ACC112 (cell line): ENCODE results near the gene CELA1.
A peak's percentile ranks its signal among the peaks of the same experiment; 100 is the strongest.
"Not testable (repeated sequence)": the region's sequence is repeated elsewhere in the genome, so short reads cannot be mapped to it uniquely, and the experiment has no call there.

Experiments used
- H2AFZ ChIP-seq: fragments of 200-600 bp; sonication (generic); one replicate; pipeline ENCODE4 v1.6.0; 2017; ENCODE audit warnings: antibody characterized with exemption, low read length; ENCODE audit not compliant: unreplicated experiment
- H3K27ac ChIP-seq: fragments of 200-600 bp; sonication (generic); 2 replicates; pipeline ENCODE4 v1.5.1; 2014; ENCODE audit warnings: low read depth, mild to moderate bottlenecking, antibody characterized with exemption, low read length, moderate library complexity
- H3K27me3 ChIP-seq: fragments of 200-600 bp; sonication (generic); 2 replicates; pipeline ENCODE4 v1.6.1; 2014; ENCODE audit warnings: mild to moderate bottlenecking, antibody characterized with exemption, low read length, moderate library complexity, mixed read lengths; ENCODE audit not compliant: insufficient read depth
- H3K36me3 ChIP-seq: fragments of 200-600 bp; sonication (generic); 2 replicates; pipeline ENCODE4 v1.6.1; 2016; ENCODE audit warnings: mild to moderate bottlenecking, antibody characterized with exemption, low read length, moderate library complexity, mixed read lengths; ENCODE audit not compliant: insufficient read depth
- H3K4me1 ChIP-seq: fragments of 200-600 bp; sonication (generic); one replicate; pipeline ENCODE4 v1.6.1; 2016; ENCODE audit warnings: low read length, mixed read lengths; ENCODE audit not compliant: insufficient read depth, unreplicated experiment, control insufficient read depth
- H3K4me3 ChIP-seq: fragments of 200-600 bp; sonication (generic); 2 replicates; pipeline ENCODE4 v1.5.1; 2014; ENCODE audit warnings: mild to moderate bottlenecking, low read depth, low read length
- H3K79me2 ChIP-seq: fragments of 200-600 bp; sonication (generic); one replicate; pipeline ENCODE4 v1.6.0; 2016; ENCODE audit warnings: low read length; ENCODE audit not compliant: control insufficient read depth, unreplicated experiment, insufficient read depth

The CELA1 gene

GRCh38 chr12:51342416-51342815 lies 4.1 kb downstream of the CELA1 start:
- Histone ChIP-seq H3K4me3 (no peak overlapping the region), H2AFZ (no peak overlapping the region), H3K27ac (no peak overlapping the region), H3K27me3 (no peaks in the 10 kb centered on the region), H3K4me1 (peaks cover 11% of the 10 kb centered on the region), H3K36me3 (no peaks in the 10 kb centered on the region), H3K79me2 (no peaks in the 10 kb centered on the region)

- Histone ChIP-seq H3K36me3 (no peaks in the 10 kb centered on the region), H3K79me2 (no peaks in the 10 kb centered on the region), H3K27ac (no peak overlapping the region), H3K27me3 (no peaks in the 10 kb centered on the region), H3K4me1 (peaks cover 11% of the 10 kb centered on the region), H2AFZ (peak overlapping the region; percentile 85), H3K4me3 (peak overlapping the region; percentile 62)
Measured at GRCh38 chr12:51341251-51342007, 5.0 kb downstream of the CELA1 start.

GRCh38 chr12:51339750-51340149 lies 6.7 kb downstream of the CELA1 start:
- H2AFZ ChIP-seq: no peak overlapping the region
- no peaks in the 10 kb centered on the region for H3K36me3 ChIP-seq
- no peaks in the 10 kb centered on the region for H3K79me2 ChIP-seq
- no peak overlapping the region for H3K27ac ChIP-seq
- H3K4me3 ChIP-seq: no peak overlapping the region
- H3K4me1 ChIP-seq: no peaks in the 10 kb centered on the region
- H3K27me3 ChIP-seq: no peaks in the 10 kb centered on the region

- H3K36me3 ChIP-seq, H2AFZ ChIP-seq, H3K4me3 ChIP-seq, H3K79me2 ChIP-seq, H3K27me3 ChIP-seq, H3K27ac ChIP-seq, H3K4me1 ChIP-seq: not testable (repeated sequence)
Measured at GRCh38 chr12:51337336-51337735, 9.1 kb downstream of the CELA1 start.

- H2AFZ ChIP-seq: no peak overlapping the region
Measured at GRCh38 chr12:51335931-51336330, 10.5 kb downstream of the CELA1 start.

GRCh38 chr12:51334764-51335163 lies 11.7 kb downstream of the CELA1 start:
- Histone ChIP-seq H3K4me1 (no peaks in the 10 kb centered on the region), H3K4me3 (no peak overlapping the region), H3K79me2 (no peaks in the 10 kb centered on the region), H2AFZ (no peak overlapping the region), H3K27ac (no peak overlapping the region), H3K27me3 (no peaks in the 10 kb centered on the region), H3K36me3 (no peaks in the 10 kb centered on the region)

More at GRCh38 chr12:51335931-51336330, 10.5 kb downstream of the CELA1 start:
- Histone ChIP-seq H3K4me3 (no peak overlapping the region), H3K27me3 (no peaks in the 10 kb centered on the region), H3K27ac (no peak overlapping the region), H3K4me1 (no peaks in the 10 kb centered on the region), H3K79me2 (no peaks in the 10 kb centered on the region), H3K36me3 (no peaks in the 10 kb centered on the region)

- no peaks in the 10 kb centered on the region for H3K79me2 ChIP-seq
Measured at GRCh38 chr12:51333536-51333935, 12.9 kb downstream of the CELA1 start.

GRCh38 chr12:51330186-51330585 lies 16.3 kb downstream of the CELA1 start:
- no peaks in the 10 kb centered on the region for H3K36me3 ChIP-seq
- peaks cover 16% of the 10 kb centered on the region for H3K4me1 ChIP-seq
- no peak overlapping the region for H3K27ac ChIP-seq
- H3K4me3 ChIP-seq: no peak overlapping the region
- no peaks in the 10 kb centered on the region for H3K79me2 ChIP-seq
- H2AFZ ChIP-seq: no peak overlapping the region
- H3K27me3 ChIP-seq: no peaks in the 10 kb centered on the region

More at GRCh38 chr12:51333536-51333935, 12.9 kb downstream of the CELA1 start:
- Histone ChIP-seq H3K27me3 (no peaks in the 10 kb centered on the region), H3K4me1 (no peaks in the 10 kb centered on the region), H3K4me3 (no peak overlapping the region), H3K27ac (no peak overlapping the region), H2AFZ (no peak overlapping the region), H3K36me3 (no peaks in the 10 kb centered on the region)

- H2AFZ ChIP-seq: no peak overlapping the region
- peaks cover 16% of the 10 kb centered on the region for H3K4me1 ChIP-seq
- no peak overlapping the region for H3K27ac ChIP-seq
- no peaks in the 10 kb centered on the region for H3K36me3 ChIP-seq
- H3K79me2 ChIP-seq: no peaks in the 10 kb centered on the region
- no peaks in the 10 kb centered on the region for H3K27me3 ChIP-seq
- no peak overlapping the region for H3K4me3 ChIP-seq
Measured at GRCh38 chr12:51329742-51330141, 16.7 kb downstream of the CELA1 start.

- no peak overlapping the region for H3K4me3 ChIP-seq
- no peaks in the 10 kb centered on the region for H3K27me3 ChIP-seq
- H3K4me1 ChIP-seq: peaks cover 16% of the 10 kb centered on the region
- H2AFZ ChIP-seq: no peak overlapping the region
- H3K36me3 ChIP-seq: no peaks in the 10 kb centered on the region
- no peaks in the 10 kb centered on the region for H3K79me2 ChIP-seq
- no peak overlapping the region for H3K27ac ChIP-seq
Measured at GRCh38 chr12:51328587-51328986, 17.9 kb downstream of the CELA1 start.

- Histone ChIP-seq H3K4me1 (peaks cover 16% of the 10 kb centered on the region), H3K79me2 (no peaks in the 10 kb centered on the region), H2AFZ (peak overlapping the region; percentile 93), H3K27ac (peak overlapping the region; percentile 86), H3K27me3 (no peaks in the 10 kb centered on the region), H3K36me3 (no peaks in the 10 kb centered on the region), H3K4me3 (no peak overlapping the region)
Measured at GRCh38 chr12:51326698-51327439, 19.6 kb downstream of the CELA1 start.
